Activated T-helper 17 cell treated with anti-CD3 and anti-CD28 coated beads, Interleukin-2, amount 50 U/mL, for 72 hours (primary cell): ENCODE results near the gene OTUB2. TPM values are rescaled to one million over a fixed set of nuclear protein-coding genes. Genes with fewer than 3 reads are reported as not detected.

Source experiments
- ATAC-seq: fragments of 150-1000 bp; cut with Tn5 transposase; replicated peaks from 2 replicates; pipeline ENCODE4 v1.10.0; 2021; ENCODE audit warnings: mild to moderate bottlenecking, moderate library complexity
- H3K27ac Mint-ChIP-seq: one replicate; pipeline ENCODE4 v1.8.0; 2022; ENCODE audit warnings: mixed read lengths
- H3K27me3 Mint-ChIP-seq: one replicate; pipeline ENCODE4 v1.8.0; 2022; ENCODE audit warnings: mixed read lengths
- H3K36me3 Mint-ChIP-seq: one replicate; pipeline ENCODE4 v1.8.0; 2022; ENCODE audit warnings: low read depth, mild to moderate bottlenecking, mixed read lengths
- H3K4me1 Mint-ChIP-seq: one replicate; pipeline ENCODE4 v1.8.0; 2022; ENCODE audit warnings: mixed read lengths
- H3K4me3 Mint-ChIP-seq: one replicate; pipeline ENCODE4 v1.8.0; 2022; ENCODE audit warnings: mild to moderate bottlenecking, mixed read lengths
- H3K9me3 Mint-ChIP-seq: one replicate; pipeline ENCODE4 v1.8.0; 2022; ENCODE audit warnings: mixed read lengths
- total RNA-seq, 2 donors: library from RNA; stranded (reverse); gene quantifications; one replicate each; pipeline ENCODE4 v1.2.3, GENCODE V29; 2022

Gene OTUB2
- total RNA-seq, 2 donors from 2014 or later, result 6.3 to 11.0 TPM

DNA sequence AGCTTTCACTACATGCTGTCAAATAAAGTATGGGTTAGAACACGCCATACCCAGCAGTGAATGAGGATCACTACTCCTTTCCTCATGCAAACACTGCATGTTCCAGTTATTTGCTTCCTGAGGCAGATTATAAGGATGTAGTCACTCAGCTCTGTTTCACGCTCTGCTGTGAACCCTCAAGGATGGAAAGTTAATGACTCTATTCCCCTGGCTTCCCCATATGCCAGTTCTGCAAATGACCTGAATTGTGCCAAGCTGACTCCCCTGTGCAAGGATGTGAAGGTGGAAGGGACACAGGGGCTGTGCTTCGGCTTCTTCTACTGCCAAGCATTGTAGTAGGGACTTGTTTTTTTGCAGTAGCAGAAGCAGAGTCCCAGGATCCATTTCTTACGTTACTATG is 61.8 kb downstream of the OTUB2 start:
- Mint-ChIP-seq H3K4me3 (no peak overlapping the region), H3K27me3 (no peaks in the 10 kb centered on the region), H3K4me1 (no peaks in the 10 kb centered on the region), H3K36me3 (no peaks in the 10 kb centered on the region), H3K27ac (no peak overlapping the region), H3K9me3 (no peaks in the 10 kb centered on the region)
- ATAC-seq, result no peak

DNA sequence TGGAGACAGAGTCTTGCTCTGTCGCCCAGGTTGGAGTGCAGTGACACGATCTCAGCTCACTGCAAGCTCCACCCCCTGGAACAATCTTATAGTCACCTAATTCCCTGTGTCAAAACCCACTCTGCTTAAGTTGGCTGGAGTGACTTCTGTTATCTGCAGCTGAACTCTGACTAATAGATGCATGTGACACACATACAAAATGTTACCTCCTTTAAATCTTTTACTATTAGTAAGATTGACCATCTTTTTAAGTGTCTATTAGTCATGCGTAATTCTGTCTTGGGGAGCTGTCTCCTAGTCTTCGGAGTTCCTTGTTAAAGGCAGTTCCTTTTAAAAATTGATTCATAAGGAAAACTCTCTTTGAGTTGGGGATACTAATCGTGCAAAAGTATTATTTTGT is 62.4 kb downstream of the OTUB2 start:
- Mint-ChIP-seq H3K4me3 (no peak overlapping the region), H3K27ac (no peak overlapping the region), H3K36me3 (no peaks in the 10 kb centered on the region), H3K4me1 (no peaks in the 10 kb centered on the region), H3K27me3 (no peaks in the 10 kb centered on the region), H3K9me3 (no peaks in the 10 kb centered on the region)
- ATAC-seq, result no peak

GRCh38 chr14:94089479-94089878 is 63.3 kb downstream of the OTUB2 start:
- no peaks in the 10 kb centered on the region for H3K4me1 Mint-ChIP-seq
- ATAC-seq, result no peak

DNA sequence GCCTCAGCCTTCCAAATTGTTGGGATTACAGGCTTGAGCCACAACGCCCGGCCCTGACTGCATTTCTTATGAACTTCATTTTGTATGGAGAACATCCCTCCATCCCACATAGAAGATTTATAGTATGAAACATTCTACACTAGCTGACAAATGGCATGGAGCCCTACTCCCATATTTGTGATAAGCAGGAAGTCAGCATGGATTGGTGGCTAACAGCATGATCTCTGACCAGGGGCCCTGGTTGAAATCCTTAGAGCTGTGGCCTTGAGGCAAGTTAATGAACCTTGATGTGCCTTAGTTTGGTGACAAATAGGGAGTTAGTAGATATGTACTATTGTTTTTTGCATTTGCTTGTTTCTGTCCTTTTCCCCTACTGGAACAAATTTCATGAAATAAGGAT is 67.3 kb downstream of the OTUB2 start:
- Mint-ChIP-seq H3K9me3 (no peaks in the 10 kb centered on the region), H3K36me3 (no peaks in the 10 kb centered on the region), H3K27me3 (no peaks in the 10 kb centered on the region), H3K27ac (no peak overlapping the region), H3K4me3 (no peak overlapping the region), H3K4me1 (no peaks in the 10 kb centered on the region)
- no peak for ATAC-seq

More at GRCh38 chr14:94089479-94089878, 63.3 kb downstream of the OTUB2 start:
- Mint-ChIP-seq H3K4me3 (no peak overlapping the region), H3K27ac (no peak overlapping the region), H3K36me3 (no peaks in the 10 kb centered on the region), H3K9me3 (no peaks in the 10 kb centered on the region), H3K27me3 (no peaks in the 10 kb centered on the region)

DNA sequence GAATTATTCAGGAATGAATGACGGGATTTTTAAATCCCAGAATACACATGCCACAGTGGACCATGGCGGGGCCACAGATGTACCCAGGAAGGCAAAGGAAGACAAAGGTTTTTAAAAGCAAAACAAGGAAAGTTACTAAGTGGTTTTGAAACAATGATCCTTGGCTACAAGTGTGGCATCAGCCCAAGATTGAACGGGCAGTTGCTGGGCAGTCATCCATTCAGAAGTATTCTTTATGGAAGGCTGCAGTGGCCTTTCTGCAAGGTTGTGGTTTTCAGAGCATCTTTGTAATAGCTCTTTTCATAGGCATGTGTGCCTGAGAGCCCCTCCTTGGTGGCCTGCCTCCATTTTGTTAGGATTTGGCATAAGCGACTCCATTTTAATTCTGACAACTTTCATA is 71.0 kb downstream of the OTUB2 start:
- Mint-ChIP-seq H3K36me3 (no peaks in the 10 kb centered on the region), H3K4me1 (no peaks in the 10 kb centered on the region), H3K27me3 (no peaks in the 10 kb centered on the region), H3K4me3 (no peak overlapping the region), H3K27ac (no peak overlapping the region), H3K9me3 (no peaks in the 10 kb centered on the region)
- ATAC-seq, result no peak

Other genes starting within 250 kb of the OTUB2 start
- not detected for gene PRIMA1, start 237.9 kb upstream of the OTUB2 start, total RNA-seq
- not detected for gene FAM181A, start 99.0 kb upstream of the OTUB2 start, total RNA-seq
- gene ASB2, start 49.8 kb upstream of the OTUB2 start, total RNA-seq, result 10 to 100 TPM; 48.5 to 68.7 TPM
- gene CCDC197, start 29.0 kb upstream of the OTUB2 start, total RNA-seq, result under 1 TPM in 1 of 2 donors, not detected in 1; 0.37 TPM
- 100 to 1,000 TPM; 222 to 241 TPM for gene DDX24, start 54.9 kb downstream of the OTUB2 start, total RNA-seq
- gene IFI27L1, start 55.0 kb downstream of the OTUB2 start, total RNA-seq, result 10 to 100 TPM; 34.5 to 35.4 TPM
- gene IFI27, start 84.4 kb downstream of the OTUB2 start, total RNA-seq, result 1 to 10 TPM; 2.1 to 3.0 TPM
- 10 to 100 TPM; 58.5 to 58.8 TPM for gene IFI27L2, start 103.3 kb downstream of the OTUB2 start, total RNA-seq
- 10 to 100 TPM in 1 of 2 donors, 1 to 10 TPM in 1; 1.8 to 68.2 TPM for gene PPP4R4, start 148.0 kb downstream of the OTUB2 start, total RNA-seq